DND-41 (cell line): ENCODE data around the gene PABPN1L.

Experiments used
- ATAC-seq: fragments of 200-7000 bp; cut with Tn5 transposase; 3 replicates; pipeline ENCODE4 v1.9.1; 2021; ENCODE audit warnings: low read depth; ENCODE audit not compliant: insufficient read depth
- DNase-seq: peaks from one replicate; pipeline ENCODE4 v3.0.0-alpha.2; 2020
- H2AFZ ChIP-seq: 2 replicates; pipeline ENCODE4 v1.6.0; 2012; ENCODE audit warnings: low read depth, low read length
- H3K27ac ChIP-seq: 2 replicates; pipeline ENCODE4 v1.5.1; 2012; ENCODE audit warnings: low read length, inconsistent platforms
- H3K27me3 ChIP-seq: fragments of 200-600 bp; sonication (generic); 2 replicates; pipeline ENCODE4 v1.6.0; 2012; ENCODE audit warnings: low read length, mild to moderate bottlenecking, inconsistent platforms; ENCODE audit not compliant: insufficient read depth, poor library complexity
- H3K36me3 ChIP-seq: 2 replicates; pipeline ENCODE4 v1.5.1; 2012; ENCODE audit warnings: low read length, inconsistent platforms; ENCODE audit not compliant: insufficient read depth
- H3K4me1 ChIP-seq: 2 replicates; pipeline ENCODE4 v1.5.1; 2012; ENCODE audit warnings: mild to moderate bottlenecking, low read length; ENCODE audit not compliant: insufficient read depth
- H3K4me2 ChIP-seq: 2 replicates; pipeline ENCODE4 v1.6.0; 2012; ENCODE audit warnings: mild to moderate bottlenecking, moderate library complexity, low read length, inconsistent platforms; ENCODE audit not compliant: insufficient read depth
- H3K4me3 ChIP-seq, 2 experiments: fragments of 200-600 bp in 1 of 2; shearing (Covaris generic) in 1 of 2; 2 replicates each; pipeline ENCODE4 v1.5.1; 2012 to 2016; ENCODE audit warnings: inconsistent platforms in 2 of 2, low read length in 2 of 2, mild to moderate bottlenecking in 2 of 2, low read depth in 1 of 2, moderate library complexity in 1 of 2
- H3K79me2 ChIP-seq: 2 replicates; pipeline ENCODE4 v1.6.0; 2012; ENCODE audit warnings: low read length, inconsistent platforms; ENCODE audit not compliant: insufficient read depth
- H3K9ac ChIP-seq: 2 replicates; pipeline ENCODE4 v1.6.0; 2012; ENCODE audit warnings: low read depth, mild to moderate bottlenecking, inconsistent platforms, low read length, moderate library complexity
- H3K9me3 ChIP-seq: 2 replicates; pipeline ENCODE4 v1.5.1; 2012; ENCODE audit warnings: low read length, moderate library complexity, mild to moderate bottlenecking, inconsistent platforms; ENCODE audit not compliant: insufficient read depth, severe bottlenecking
- H4K20me1 ChIP-seq: 2 replicates; pipeline ENCODE4 v1.6.0; 2012; ENCODE audit warnings: low read length; ENCODE audit not compliant: insufficient read depth
- EZH2 ChIP-seq: IDR thresholded peaks from 3 replicates; pipeline ENCODE4 v1.6.1; 2012; ENCODE audit warnings: borderline replicate concordance, low read depth, mild to moderate bottlenecking, moderate library complexity, low read length, inconsistent platforms; ENCODE audit not compliant: severe bottlenecking
- TF ChIP-seq, protein P1 (sequence below): IDR thresholded peaks from 2 replicates; pipeline ENCODE4 v1.5.1; 2012; ENCODE audit warnings: borderline replicate concordance, low read length, moderate library complexity, mild to moderate bottlenecking; ENCODE audit not compliant: poor library complexity, severe bottlenecking; ENCODE audit errors: extremely low read depth

The PABPN1L gene

DNA sequence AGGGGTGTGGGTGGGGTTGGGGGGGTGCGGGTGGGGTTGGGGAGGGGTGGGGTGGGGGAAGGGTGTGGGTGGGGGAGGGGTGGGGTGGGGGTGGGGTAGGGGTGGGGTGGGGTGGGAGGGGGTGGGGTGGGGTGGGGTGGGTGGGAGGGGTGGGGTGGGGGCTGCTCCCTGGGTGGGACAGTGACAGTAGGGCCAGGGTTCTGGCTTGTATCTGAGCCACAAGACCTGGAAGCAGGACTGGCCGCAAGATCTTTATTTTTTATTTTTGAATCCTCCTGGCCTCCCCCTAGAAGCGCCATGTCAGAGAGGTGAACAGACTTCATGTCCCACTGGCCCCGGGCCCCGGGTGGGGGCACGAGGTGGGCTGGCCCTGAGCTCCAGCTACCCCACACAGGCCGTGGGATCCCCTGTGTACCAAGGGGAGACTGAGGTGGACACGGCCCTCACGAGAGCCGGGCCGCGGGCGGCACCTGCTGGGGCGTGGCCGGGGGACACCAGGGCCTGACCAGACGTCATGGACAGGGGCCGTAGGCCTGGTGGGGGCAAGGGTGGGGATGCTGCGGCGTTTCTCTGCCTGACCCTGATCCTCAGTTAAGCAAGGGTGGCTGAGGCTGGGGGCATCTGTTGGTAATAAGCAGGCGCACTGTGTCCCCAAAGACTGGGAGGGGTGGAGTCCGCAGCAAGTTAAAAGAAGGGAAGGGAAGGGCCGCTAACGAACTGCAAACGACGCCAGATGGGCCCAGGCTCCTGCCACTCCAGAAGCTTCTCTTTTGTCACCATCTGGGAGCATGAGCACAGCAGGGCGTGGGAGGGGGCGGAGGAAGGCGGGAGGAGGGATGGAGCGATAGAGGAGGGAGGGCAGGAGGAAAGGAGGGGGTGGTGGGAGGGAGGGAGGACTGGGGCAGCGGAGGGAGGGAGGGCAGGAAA, 22.3 kb upstream of the PABPN1L start:
- Histone ChIP-seq H2AFZ (no peak overlapping the region), H3K4me1 (no peaks in the 10 kb centered on the region), H3K27ac (no peak overlapping the region), H3K27me3 (no peaks in the 10 kb centered on the region), H3K36me3 (no peaks in the 10 kb centered on the region), H3K9me3 (no peaks in the 10 kb centered on the region), H3K9ac (no peak overlapping the region), H4K20me1 (no peaks in the 10 kb centered on the region; the same call in 1 of the 2 replicates), H3K4me3 (no peak overlapping the region), H3K79me2 (no peaks in the 10 kb centered on the region), H3K4me2 (no peak overlapping the region)
- TF ChIP-seq, protein P1, sequence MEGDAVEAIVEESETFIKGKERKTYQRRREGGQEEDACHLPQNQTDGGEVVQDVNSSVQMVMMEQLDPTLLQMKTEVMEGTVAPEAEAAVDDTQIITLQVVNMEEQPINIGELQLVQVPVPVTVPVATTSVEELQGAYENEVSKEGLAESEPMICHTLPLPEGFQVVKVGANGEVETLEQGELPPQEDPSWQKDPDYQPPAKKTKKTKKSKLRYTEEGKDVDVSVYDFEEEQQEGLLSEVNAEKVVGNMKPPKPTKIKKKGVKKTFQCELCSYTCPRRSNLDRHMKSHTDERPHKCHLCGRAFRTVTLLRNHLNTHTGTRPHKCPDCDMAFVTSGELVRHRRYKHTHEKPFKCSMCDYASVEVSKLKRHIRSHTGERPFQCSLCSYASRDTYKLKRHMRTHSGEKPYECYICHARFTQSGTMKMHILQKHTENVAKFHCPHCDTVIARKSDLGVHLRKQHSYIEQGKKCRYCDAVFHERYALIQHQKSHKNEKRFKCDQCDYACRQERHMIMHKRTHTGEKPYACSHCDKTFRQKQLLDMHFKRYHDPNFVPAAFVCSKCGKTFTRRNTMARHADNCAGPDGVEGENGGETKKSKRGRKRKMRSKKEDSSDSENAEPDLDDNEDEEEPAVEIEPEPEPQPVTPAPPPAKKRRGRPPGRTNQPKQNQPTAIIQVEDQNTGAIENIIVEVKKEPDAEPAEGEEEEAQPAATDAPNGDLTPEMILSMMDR: no peak
- TF ChIP-seq EZH2: no peak
- ATAC-seq (no peak), DNase-seq (peak; percentile 27)

DNA sequence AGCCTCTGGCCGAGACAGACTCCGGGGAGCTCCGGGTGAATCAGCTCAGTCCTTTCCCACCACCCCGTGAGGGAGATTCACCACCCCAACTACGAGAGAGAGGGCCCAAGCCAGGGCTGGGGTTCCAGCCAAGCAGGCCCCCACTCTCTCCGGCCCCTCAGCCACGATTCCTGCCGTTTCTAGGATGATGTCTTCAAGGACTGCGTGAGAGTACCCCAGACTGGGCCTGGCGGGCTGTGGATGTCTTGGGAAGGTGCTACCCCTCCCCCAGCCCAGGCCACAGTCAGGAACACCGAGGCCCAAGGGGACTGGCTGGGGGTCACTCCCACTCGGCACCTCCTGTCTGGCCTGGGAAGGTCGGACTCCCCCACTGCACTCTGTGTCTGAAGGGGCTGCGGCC, 21.6 kb upstream of the PABPN1L start:
- no peak overlapping the region for H3K9ac ChIP-seq
- no peak overlapping the region for H3K4me3 ChIP-seq
- ATAC-seq (no peak), DNase-seq (no peak)
- H2AFZ ChIP-seq: no peak overlapping the region
- no peak overlapping the region for H3K4me2 ChIP-seq
- no peaks in the 10 kb centered on the region for H3K36me3 ChIP-seq
- no peaks in the 10 kb centered on the region for H3K79me2 ChIP-seq
- no peaks in the 10 kb centered on the region for H3K9me3 ChIP-seq
- H3K27me3 ChIP-seq: no peaks in the 10 kb centered on the region
- H3K27ac ChIP-seq: no peak overlapping the region
- no peaks in the 10 kb centered on the region for H3K4me1 ChIP-seq
- TF ChIP-seq, protein P1: no peak
- no peak for TF ChIP-seq EZH2
- no peaks in the 10 kb centered on the region for H4K20me1 ChIP-seq

DNA sequence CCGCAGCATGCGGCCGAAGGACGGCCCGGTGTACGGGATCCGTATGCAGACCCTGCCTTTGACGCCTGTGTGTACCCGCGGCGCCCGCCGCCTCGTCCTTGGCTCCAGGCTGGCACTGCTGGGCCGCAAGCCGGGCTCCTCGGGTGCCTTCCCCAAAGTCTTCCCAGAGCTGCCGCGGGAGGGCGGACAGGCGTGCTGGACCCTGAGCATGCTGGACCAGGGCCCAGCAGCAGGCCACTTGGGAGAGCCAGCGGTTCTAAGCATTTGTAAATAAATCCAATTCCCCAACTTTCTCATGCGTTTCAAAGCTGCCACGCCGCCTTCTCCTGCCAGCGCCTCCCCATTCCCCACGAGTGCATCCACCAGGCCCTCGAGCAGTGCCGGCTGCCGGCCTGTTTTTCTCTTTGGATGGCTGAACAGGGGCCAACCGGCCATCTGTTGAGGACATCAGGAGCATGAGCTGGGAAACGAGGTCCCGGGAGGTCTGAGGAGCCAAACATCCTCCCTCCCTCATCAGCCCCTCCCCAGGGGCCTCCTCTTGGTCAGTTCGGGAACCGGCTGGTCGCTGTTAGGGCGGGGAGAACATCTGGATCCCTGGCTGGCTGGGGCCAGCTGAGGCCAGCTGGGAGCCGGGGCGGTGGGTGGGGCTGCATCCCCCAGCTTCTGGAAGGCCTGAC, 20.5 kb upstream of the PABPN1L start:
- Histone ChIP-seq H2AFZ (no peak overlapping the region), H3K36me3 (no peaks in the 10 kb centered on the region), H3K4me3 (no peak overlapping the region), H3K9me3 (no peaks in the 10 kb centered on the region), H3K4me1 (no peaks in the 10 kb centered on the region), H3K9ac (no peak overlapping the region), H3K27ac (no peak overlapping the region), H3K27me3 (no peaks in the 10 kb centered on the region), H3K4me2 (no peak overlapping the region), H3K79me2 (no peaks in the 10 kb centered on the region), H4K20me1 (no peaks in the 10 kb centered on the region)
- TF ChIP-seq, protein P1: no peak
- TF ChIP-seq EZH2: no peak
- DNase-seq (no peak), ATAC-seq (no peak)
